Activated CD4-positive, alpha-beta T cell treated with anti-CD3 and anti-CD28 coated beads, Interleukin-2, amount 10 ng/mL, durations not matched to agents 7 days and 5 days (primary cell): ENCODE data around the gene UGT2B15. TPM values are rescaled to one million over a fixed set of nuclear protein-coding genes. Genes with fewer than 3 reads are reported as not detected.
"Not testable (repeated sequence)": the region's sequence is repeated elsewhere in the genome, so short reads cannot be mapped to it uniquely, and the experiment has no call there.

Experiments
- CTCF ChIA-PET: fragments of 350-600 bp; sonication (Branson Sonifier 250); formaldehyde crosslinking; loops from one replicate; lab custom pipeline; 2021; ENCODE audit warnings: antibody characterized with exemption; lab: Charles Lee
- POLR2A ChIA-PET: fragments of 350-600 bp; sonication (Branson Sonifier 250); formaldehyde crosslinking; loops from one replicate; lab custom pipeline; 2021; ENCODE audit warnings: antibody characterized with exemption; lab: Charles Lee
- DNase-seq: peaks from one replicate; pipeline ENCODE4 v3.0.0-alpha.2; 2020
- H3K27ac Mint-ChIP-seq: one replicate; pipeline ENCODE4 v1.8.0; 2021; ENCODE audit warnings: mild to moderate bottlenecking, moderate library complexity, mixed read lengths
- H3K27me3 Mint-ChIP-seq: one replicate; pipeline ENCODE4 v1.8.0; 2021; ENCODE audit warnings: mixed read lengths
- H3K36me3 Mint-ChIP-seq: one replicate; pipeline ENCODE4 v1.8.0; 2021; ENCODE audit warnings: low read depth, mixed read lengths
- H3K4me1 Mint-ChIP-seq: one replicate; pipeline ENCODE4 v1.8.0; 2021; ENCODE audit warnings: mixed read lengths
- H3K4me3 Mint-ChIP-seq: one replicate; pipeline ENCODE4 v1.8.0; 2021; ENCODE audit warnings: mild to moderate bottlenecking, moderate library complexity, mixed read lengths
- H3K9me3 Mint-ChIP-seq: one replicate; pipeline ENCODE4 v1.8.0; 2021; ENCODE audit warnings: mixed read lengths
- total RNA-seq, 2 experiments: library from RNA; stranded (reverse); gene quantifications; one replicate each; pipeline ENCODE4 v1.2.3, GENCODE V29; 2021

Gene UGT2B15
- not detected for total RNA-seq

DNA sequence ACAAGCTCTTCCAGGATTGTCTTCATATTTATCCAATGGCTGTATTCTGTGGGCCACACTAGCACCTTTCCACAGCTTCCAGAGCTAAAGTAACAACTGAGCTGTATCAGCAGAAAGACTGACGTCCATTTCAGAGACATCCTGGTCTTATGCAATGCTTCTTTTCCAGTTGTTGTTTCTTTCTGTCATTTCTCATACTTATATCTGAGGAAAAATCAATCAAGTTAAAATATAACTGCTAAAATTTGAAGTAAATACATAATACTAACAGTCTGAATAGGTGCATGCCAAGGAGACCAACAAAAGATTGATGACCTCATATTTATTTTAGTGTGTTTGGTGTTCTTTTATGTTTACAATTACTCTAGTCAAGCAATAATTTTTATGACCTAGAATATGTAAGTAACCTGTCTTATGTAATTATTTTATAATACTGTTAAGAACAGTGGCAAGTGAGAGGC is at the start of gene UGT2B15:
UGT2B15 (minus strand) TSS at position 174 of the 461 bp plus-strand sequence; CDS start at position 140, 34 bp downstream.
- POLR2A ChIA-PET, H3K4me3 Mint-ChIP-seq, H3K4me1 Mint-ChIP-seq, DNase-seq, CTCF ChIA-PET, H3K27me3 Mint-ChIP-seq, H3K27ac Mint-ChIP-seq, H3K9me3 Mint-ChIP-seq, H3K36me3 Mint-ChIP-seq: not testable (repeated sequence)

DNA sequence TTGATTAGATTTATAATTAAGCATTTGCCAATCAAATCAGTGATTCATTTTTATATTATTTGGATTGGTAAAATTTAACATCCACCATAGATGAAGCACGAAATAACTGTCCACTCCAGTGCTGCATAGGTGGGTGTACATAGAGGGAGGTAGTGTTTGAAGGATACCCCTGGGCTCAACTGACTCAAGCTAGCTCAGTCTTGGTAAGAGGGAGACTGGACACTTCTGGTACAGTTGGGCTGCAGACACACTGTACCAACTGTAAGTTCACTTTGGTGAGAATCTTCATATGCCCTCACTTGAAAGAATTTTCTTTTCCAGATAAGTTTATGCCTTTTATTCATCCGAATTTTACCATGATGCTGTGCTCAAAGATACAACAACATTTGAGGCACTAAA is 48.6 kb upstream of the UGT2B15 start:
- H3K36me3 Mint-ChIP-seq, result no peaks in the 10 kb centered on the region
- no peaks in the 10 kb centered on the region for H3K27me3 Mint-ChIP-seq
- ChIA-PET CTCF (no interaction called here), POLR2A (no interaction called here)
- H3K4me3 Mint-ChIP-seq, result no peak overlapping the region
- H3K27ac Mint-ChIP-seq, result no peak overlapping the region
- no peak for DNase-seq
- no peaks in the 10 kb centered on the region for H3K4me1 Mint-ChIP-seq
- H3K9me3 Mint-ChIP-seq, result peaks cover 2% of the 10 kb centered on the region

DNA sequence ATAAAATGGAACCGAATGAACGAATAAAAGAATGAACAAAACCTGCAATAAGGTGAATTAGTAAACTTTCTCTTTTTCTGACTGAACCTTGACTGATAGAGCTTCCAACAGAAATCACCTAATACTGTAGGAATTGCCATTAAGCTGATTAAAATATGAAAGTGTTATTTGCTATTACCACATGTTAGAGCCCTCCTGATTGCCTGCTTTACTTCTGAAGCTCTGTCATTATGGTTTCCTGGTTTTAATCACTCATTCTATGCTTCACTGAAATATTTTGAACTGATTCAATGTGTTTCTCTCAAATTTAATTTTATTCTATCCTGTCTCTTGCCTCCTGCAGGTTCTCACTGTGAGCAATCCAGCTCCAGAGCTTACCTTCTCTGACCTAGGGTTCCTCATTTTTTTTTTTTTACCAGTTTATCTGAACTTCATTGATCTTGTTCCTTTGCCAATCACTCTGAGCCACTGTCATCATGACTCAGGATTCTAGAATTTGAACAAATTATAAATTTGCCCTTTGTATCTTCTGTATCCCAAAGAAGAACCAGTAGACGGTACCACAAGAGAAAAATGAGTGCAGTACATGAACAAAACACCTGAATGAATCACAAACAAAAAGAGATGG is 48.1 kb upstream of the UGT2B15 start:
- Mint-ChIP-seq H3K4me1 (no peaks in the 10 kb centered on the region), H3K27ac (no peak overlapping the region), H3K4me3 (no peak overlapping the region), H3K36me3 (no peaks in the 10 kb centered on the region), H3K27me3 (no peaks in the 10 kb centered on the region), H3K9me3 (peaks cover 2% of the 10 kb centered on the region)
- POLR2A ChIA-PET, result no interaction called here
- CTCF ChIA-PET, result no interaction called here
- DNase-seq, result no peak

DNA sequence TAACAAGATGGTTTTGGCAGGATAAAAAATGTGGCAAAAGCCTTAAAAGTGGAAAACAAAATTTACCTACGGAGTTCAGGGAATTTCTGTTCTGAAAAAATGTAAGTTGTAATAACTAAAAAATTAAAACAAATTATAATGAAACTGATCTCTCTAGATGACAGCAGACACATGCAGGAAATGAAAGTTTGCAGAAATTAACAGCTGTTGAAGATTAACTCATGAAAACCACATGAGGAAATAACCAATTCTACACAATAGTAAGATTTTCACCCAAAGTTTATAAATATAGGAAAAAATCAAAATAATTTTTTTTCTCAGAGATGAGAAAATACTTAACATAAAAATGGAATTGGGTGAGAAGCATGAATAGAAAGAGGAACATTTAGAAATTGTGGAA is 47.5 kb upstream of the UGT2B15 start:
- Mint-ChIP-seq H3K27ac (no peak overlapping the region), H3K27me3 (no peaks in the 10 kb centered on the region), H3K4me1 (no peaks in the 10 kb centered on the region), H3K36me3 (no peaks in the 10 kb centered on the region), H3K9me3 (peaks cover 2% of the 10 kb centered on the region), H3K4me3 (no peak overlapping the region)
- ChIA-PET POLR2A (no interaction called here), CTCF (no interaction called here)
- DNase-seq, result no peak

DNA sequence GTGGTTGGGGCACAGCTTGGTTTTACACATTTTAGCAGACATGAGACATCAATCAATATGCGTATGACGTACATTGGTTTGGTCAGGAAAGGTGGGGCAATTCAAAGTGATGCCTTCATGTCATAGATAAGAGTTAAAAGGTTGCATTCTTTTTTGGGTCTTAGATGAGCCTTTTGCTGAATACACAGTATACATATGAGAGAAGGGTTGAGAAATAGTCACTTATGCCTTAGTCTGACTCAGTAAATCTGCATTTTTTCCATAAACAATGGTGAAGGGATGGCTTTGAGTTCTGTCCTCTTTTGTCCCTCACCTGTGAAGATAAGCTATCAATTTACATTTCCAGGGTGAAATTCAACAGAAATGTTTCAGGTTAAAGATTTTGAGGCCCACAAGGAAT is 43.9 kb upstream of the UGT2B15 start:
- DNase-seq, result no peak
- POLR2A ChIA-PET, result no interaction called here
- Mint-ChIP-seq H3K36me3 (no peaks in the 10 kb centered on the region), H3K4me3 (no peak overlapping the region), H3K27me3 (no peaks in the 10 kb centered on the region), H3K9me3 (no peaks in the 10 kb centered on the region), H3K4me1 (no peaks in the 10 kb centered on the region), H3K27ac (no peak overlapping the region)
- CTCF ChIA-PET, result no interaction called here

DNA sequence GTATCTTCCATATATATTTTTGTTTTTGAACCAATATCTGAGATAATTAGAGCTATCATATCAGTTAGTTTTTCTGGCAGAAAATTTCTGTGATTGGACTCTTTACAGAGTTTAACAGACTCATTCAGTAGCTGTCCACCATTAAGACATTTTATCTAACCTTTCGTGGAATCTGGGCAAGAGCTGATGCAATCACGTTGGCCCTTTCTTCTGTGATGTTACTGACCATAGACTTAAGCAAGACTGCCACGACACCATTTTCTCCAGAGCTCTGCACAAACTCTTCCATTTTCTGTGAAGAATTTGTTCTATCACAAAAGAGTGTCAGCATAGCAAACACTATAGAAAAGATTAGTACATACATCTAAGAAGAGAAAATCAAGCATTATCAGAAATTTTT is 41.8 kb upstream of the UGT2B15 start:
- no peaks in the 10 kb centered on the region for H3K9me3 Mint-ChIP-seq
- DNase-seq, result no peak
- no peak overlapping the region for H3K4me3 Mint-ChIP-seq
- no peaks in the 10 kb centered on the region for H3K27me3 Mint-ChIP-seq
- H3K4me1 Mint-ChIP-seq, result no peaks in the 10 kb centered on the region
- ChIA-PET POLR2A (no interaction called here), CTCF (no interaction called here)
- H3K27ac Mint-ChIP-seq, result no peak overlapping the region
- no peaks in the 10 kb centered on the region for H3K36me3 Mint-ChIP-seq

DNA sequence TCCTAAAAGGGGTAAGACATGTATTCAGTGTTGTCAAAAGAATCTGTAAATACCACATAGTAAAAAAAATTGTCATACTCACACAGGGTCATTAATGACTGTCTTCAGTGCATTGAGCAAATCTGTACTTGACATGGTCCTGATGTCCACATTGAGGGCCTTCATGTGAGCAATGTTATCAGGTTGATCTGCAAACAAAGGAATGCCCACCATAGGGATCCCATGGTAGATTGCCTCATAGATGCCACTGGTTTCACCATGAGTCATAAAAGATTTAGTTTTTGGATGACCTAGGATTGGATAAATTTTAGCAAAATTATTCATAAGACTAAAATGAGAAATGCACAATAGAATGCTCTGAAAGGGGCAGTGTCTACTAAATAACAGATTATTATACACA is 38.1 kb upstream of the UGT2B15 start:
- Mint-ChIP-seq H3K27ac (no peak overlapping the region), H3K4me3 (no peak overlapping the region), H3K36me3 (no peaks in the 10 kb centered on the region), H3K9me3 (no peaks in the 10 kb centered on the region), H3K4me1 (no peaks in the 10 kb centered on the region), H3K27me3 (no peaks in the 10 kb centered on the region)
- POLR2A ChIA-PET, result no interaction called here
- no peak for DNase-seq
- CTCF ChIA-PET, result no interaction called here

DNA sequence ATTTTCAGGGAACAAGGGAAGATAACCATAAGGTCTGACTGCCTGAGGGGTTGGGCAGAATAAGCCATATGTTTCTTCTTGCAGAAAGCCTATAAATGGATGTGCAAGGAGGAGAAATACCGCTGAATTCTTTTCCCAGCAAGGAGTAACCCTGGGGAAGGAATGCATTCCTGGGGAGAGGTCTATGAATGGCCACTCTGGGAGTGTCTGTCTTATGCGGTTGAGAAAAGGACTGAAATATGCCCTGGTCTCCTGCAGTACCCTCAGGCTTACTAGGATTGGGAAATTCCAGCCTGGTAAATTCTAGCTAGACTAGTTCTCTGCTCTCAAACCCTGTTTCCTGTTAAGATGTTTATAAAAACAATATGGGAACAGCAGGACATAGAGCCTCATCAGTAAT is 32.7 kb upstream of the UGT2B15 start:
- CTCF ChIA-PET, H3K36me3 Mint-ChIP-seq, H3K9me3 Mint-ChIP-seq, H3K27me3 Mint-ChIP-seq, H3K4me3 Mint-ChIP-seq, POLR2A ChIA-PET, H3K4me1 Mint-ChIP-seq, DNase-seq, H3K27ac Mint-ChIP-seq: not testable (repeated sequence)

DNA sequence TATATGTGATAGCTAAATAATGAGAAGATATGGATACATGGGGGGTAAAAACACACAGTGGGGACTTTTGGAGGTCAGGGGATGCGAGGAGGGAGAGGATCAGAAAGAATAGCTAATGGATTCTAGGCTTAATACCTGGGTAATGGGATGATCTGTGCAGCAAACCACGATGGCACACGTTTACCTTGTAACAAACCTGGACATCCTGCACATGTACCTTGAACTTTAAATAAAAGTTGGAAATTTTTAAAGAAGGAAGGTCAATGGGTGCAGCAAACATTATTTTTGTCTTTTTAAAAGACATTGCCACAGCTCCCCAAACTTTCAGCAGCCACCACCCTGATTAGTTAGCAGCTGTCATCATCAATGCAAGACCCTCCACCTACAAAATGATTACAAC is 29.7 kb upstream of the UGT2B15 start:
- Mint-ChIP-seq H3K27me3 (no peaks in the 10 kb centered on the region), H3K27ac (no peak overlapping the region), H3K36me3 (no peaks in the 10 kb centered on the region), H3K4me1 (no peaks in the 10 kb centered on the region), H3K9me3 (no peaks in the 10 kb centered on the region), H3K4me3 (no peak overlapping the region)
- CTCF ChIA-PET, result no interaction called here
- DNase-seq, result no peak
- POLR2A ChIA-PET, result no interaction called here

DNA sequence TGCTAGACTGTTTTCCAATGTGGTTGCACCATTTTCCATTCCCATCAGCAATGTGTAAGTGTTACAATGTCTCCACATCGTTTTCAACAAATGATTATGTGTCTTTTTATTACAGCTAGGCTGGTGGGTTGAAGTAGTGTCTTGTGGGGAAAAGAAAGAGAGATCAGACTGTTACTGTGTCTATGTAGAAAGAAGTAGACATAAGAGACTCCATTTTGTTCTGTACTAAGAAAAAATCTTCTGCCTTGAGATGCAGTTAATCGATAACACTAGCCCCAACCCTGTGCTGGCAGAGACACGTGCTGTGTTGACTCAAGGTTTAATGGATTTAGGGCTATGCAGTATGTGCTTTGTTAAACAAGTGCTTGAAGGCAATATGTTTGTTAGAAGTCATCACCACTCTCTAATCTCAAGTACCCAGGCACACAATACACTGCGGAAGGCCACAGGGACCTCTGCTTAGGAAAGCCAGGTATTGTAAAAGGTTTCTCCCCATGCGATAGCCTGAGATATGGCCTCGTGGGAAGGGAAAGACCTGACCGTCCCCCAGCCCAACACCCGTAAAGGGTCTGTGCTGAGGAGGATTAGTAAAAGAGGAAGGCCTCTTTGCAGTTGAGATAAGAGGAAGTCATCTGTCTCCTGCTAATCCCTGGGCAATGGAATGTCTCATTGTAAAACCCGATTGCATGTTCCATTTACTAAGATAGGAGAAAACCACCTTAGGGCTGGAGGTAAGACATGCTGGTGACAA is 23.0 kb upstream of the UGT2B15 start:
- H3K36me3 Mint-ChIP-seq, result no peaks in the 10 kb centered on the region
- H3K4me1 Mint-ChIP-seq, result no peaks in the 10 kb centered on the region
- no peaks in the 10 kb centered on the region for H3K27me3 Mint-ChIP-seq
- CTCF ChIA-PET, result no interaction called here
- H3K9me3 Mint-ChIP-seq, result no peaks in the 10 kb centered on the region
- H3K4me3 Mint-ChIP-seq, result no peak overlapping the region
- DNase-seq, result no peak
- POLR2A ChIA-PET, result no interaction called here
- no peak overlapping the region for H3K27ac Mint-ChIP-seq

DNA sequence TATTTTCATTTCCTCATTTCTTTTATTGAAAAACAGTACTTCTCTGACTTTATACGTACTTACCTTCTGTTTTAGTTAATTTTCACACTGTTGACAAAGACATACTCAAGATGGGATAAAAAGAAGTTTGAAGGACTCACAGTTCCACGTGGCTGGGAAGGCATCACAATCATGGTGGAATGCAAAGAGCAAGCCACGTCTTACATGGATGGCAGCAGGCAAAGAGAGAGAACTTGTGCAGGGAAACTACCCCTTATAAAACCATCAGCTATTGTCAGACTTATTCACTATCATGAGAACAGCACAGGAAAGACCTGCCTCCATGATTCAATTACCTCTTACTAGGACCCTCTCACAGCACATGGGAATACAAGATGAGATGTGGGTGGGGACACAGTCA is 20.7 kb upstream of the UGT2B15 start:
- Mint-ChIP-seq H3K27me3 (no peaks in the 10 kb centered on the region), H3K27ac (no peak overlapping the region), H3K36me3 (no peaks in the 10 kb centered on the region), H3K4me3 (no peak overlapping the region), H3K9me3 (no peaks in the 10 kb centered on the region), H3K4me1 (no peaks in the 10 kb centered on the region)
- DNase-seq, result no peak
- ChIA-PET POLR2A (no interaction called here), CTCF (no interaction called here)

DNA sequence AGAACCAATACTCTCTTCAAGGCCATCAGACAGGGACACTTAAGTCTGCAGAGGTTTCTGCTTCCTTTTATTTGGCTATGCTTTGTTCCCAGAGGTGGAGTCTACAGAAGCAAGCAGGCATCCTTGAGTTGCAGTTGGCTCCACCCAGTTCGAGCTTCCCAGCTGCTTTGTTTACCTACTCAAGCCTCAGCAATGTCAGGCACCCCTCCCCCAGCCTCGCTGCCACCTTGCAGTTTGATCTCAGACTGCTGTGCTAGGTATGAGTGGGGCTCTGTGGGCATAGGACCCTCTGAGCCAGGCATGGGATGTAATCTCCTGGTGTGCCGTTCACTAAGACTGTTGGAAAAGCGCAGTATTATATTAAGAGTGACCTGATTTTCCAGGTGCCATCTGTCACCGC is 12.6 kb upstream of the UGT2B15 start:
- Mint-ChIP-seq H3K27me3 (no peaks in the 10 kb centered on the region), H3K9me3 (no peaks in the 10 kb centered on the region), H3K36me3 (no peaks in the 10 kb centered on the region), H3K27ac (no peak overlapping the region), H3K4me3 (no peak overlapping the region), H3K4me1 (no peaks in the 10 kb centered on the region)
- ChIA-PET CTCF (no interaction called here), POLR2A (no interaction called here)
- DNase-seq, result no peak

DNA sequence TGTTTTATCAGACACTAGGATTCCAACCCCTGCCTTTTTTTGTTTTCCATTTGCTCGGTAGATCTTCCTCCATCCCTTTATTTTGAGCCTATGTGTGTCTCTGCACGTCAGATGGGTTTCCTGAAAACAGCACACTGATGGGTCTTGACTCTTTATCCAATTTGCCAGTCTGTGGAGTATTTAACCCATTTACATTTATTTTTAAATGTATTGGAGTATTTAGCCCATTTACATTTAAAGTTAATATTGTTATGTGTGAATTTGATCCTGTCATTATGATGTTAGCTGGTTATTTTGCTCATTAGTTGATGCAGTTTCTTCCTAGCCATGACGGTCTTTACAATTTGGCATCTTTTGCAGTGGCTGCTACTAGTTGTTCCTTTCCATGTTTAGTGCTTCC is 10.8 kb upstream of the UGT2B15 start:
- H3K9me3 Mint-ChIP-seq, H3K27me3 Mint-ChIP-seq, H3K4me1 Mint-ChIP-seq, H3K36me3 Mint-ChIP-seq, POLR2A ChIA-PET, H3K27ac Mint-ChIP-seq, H3K4me3 Mint-ChIP-seq, CTCF ChIA-PET, DNase-seq: not testable (repeated sequence)

DNA sequence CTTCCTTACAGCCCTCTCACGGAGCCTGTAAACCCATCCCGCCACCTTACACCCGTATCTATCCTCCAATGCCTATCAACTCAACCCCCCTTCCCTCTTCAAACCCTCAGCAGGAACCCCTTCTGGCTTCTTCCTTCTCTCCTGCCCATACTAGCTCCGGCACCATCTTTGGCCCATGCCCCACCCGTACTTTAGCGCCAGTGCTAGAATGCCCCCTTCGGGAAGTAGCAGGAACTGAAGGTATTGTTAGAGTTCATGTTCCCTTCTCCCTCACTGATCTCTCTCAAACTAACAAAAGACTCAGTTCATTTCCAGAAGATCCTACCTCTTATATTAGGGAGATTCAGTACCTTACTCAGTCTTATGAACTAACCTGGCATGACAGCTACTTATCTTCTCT is 2.7 kb upstream of the UGT2B15 start:
- POLR2A ChIA-PET, result no interaction called here
- Mint-ChIP-seq H3K27me3 (no peaks in the 10 kb centered on the region), H3K9me3 (no peaks in the 10 kb centered on the region), H3K36me3 (no peaks in the 10 kb centered on the region), H3K4me3 (no peak overlapping the region), H3K4me1 (no peaks in the 10 kb centered on the region), H3K27ac (no peak overlapping the region)
- CTCF ChIA-PET, result no interaction called here
- DNase-seq, result no peak
